Endothelial cell (in vitro differentiated cells): Measurements from ENCODE around the gene AK8. TPM values are rescaled to one million over a fixed set of nuclear protein-coding genes. Genes with fewer than 3 reads are reported as not detected.

Experiments
- DNase-seq: peaks from one replicate; pipeline ENCODE4 v3.0.0; 2021; ENCODE audit warnings: low spot score
- H3K27ac Mint-ChIP-seq: one replicate; pipeline ENCODE4 v1.8.0; 2021; ENCODE audit warnings: mixed read lengths, inconsistent platforms; ENCODE audit not compliant: unreplicated experiment
- H3K27me3 Mint-ChIP-seq: one replicate; pipeline ENCODE4 v1.8.0; 2021; ENCODE audit warnings: mild to moderate bottlenecking, moderate library complexity, mixed read lengths, inconsistent platforms; ENCODE audit not compliant: unreplicated experiment
- H3K36me3 Mint-ChIP-seq: one replicate; pipeline ENCODE4 v1.8.0; 2021; ENCODE audit warnings: mild to moderate bottlenecking, low read depth, mixed read lengths, inconsistent platforms; ENCODE audit not compliant: unreplicated experiment
- H3K4me1 Mint-ChIP-seq: one replicate; pipeline ENCODE4 v1.8.0; 2021; ENCODE audit warnings: mild to moderate bottlenecking, mixed read lengths, inconsistent platforms; ENCODE audit not compliant: unreplicated experiment
- H3K4me3 Mint-ChIP-seq: one replicate; pipeline ENCODE4 v1.8.0; 2021; ENCODE audit warnings: mild to moderate bottlenecking, mixed read lengths, inconsistent platforms; ENCODE audit not compliant: unreplicated experiment
- H3K9me3 Mint-ChIP-seq: one replicate; pipeline ENCODE4 v1.8.0; 2021; ENCODE audit warnings: mixed read lengths, inconsistent platforms; ENCODE audit not compliant: unreplicated experiment
- total RNA-seq: library from RNA; stranded (reverse); fragmentation: NEBNext Ultra II Directional; extraction: Animal tissue kit (Norgen Biotek cat#: 25700); gene quantifications from one replicate; pipeline ENCODE4 v1.2.1, GENCODE V29; 2021; ENCODE audit not compliant: unreplicated experiment
- TF ChIP-seq, protein P1 (sequence below): fragments of 200-600 bp; sonication (generic); IDR thresholded peaks from one replicate; pipeline ENCODE4 v1.5.0; 2021; ENCODE audit warnings: antibody characterized with exemption; ENCODE audit not compliant: unreplicated experiment

AK8 gene
- total RNA-seq, 1 donor from 2014 or later, result 2.0 TPM

DNA sequence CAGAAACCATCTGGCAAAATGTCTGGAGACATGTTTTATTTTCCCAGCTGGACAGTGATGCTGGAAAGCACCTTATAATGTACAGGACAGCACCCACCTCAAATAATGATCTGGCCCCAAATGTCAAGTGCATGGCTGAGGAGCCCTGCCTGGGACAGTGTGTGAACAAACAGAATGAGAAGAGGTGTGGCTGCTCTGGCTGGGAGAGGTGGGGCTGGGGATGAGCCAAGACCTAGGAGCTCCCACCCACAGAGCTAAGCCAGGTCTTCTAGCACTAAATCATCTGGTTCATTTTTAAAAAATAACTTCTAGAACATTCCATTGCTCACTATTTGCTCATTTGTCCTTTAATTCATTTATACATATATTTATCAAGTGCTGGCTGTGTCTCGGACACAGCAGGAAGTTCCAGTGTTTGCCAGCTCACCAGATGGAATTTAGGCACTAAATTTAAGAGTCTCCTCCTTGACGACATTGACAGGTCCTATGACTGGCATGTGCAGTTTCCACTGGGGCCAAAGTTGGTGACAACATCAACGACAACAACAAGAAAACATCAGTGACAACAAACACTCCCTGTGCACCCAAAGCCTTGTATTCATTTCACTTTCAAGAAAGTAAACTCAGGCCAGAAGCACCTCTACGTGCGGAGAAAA lies 148.7 kb downstream of the AK8 start:
- H3K27ac Mint-ChIP-seq, result no peak overlapping the region
- H3K4me1 Mint-ChIP-seq, result peaks cover 13% of the 10 kb centered on the region
- no peak for DNase-seq
- peaks cover 5% of the 10 kb centered on the region for H3K27me3 Mint-ChIP-seq
- no peaks in the 10 kb centered on the region for H3K9me3 Mint-ChIP-seq
- TF ChIP-seq, protein P1, sequence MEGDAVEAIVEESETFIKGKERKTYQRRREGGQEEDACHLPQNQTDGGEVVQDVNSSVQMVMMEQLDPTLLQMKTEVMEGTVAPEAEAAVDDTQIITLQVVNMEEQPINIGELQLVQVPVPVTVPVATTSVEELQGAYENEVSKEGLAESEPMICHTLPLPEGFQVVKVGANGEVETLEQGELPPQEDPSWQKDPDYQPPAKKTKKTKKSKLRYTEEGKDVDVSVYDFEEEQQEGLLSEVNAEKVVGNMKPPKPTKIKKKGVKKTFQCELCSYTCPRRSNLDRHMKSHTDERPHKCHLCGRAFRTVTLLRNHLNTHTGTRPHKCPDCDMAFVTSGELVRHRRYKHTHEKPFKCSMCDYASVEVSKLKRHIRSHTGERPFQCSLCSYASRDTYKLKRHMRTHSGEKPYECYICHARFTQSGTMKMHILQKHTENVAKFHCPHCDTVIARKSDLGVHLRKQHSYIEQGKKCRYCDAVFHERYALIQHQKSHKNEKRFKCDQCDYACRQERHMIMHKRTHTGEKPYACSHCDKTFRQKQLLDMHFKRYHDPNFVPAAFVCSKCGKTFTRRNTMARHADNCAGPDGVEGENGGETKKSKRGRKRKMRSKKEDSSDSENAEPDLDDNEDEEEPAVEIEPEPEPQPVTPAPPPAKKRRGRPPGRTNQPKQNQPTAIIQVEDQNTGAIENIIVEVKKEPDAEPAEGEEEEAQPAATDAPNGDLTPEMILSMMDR, result no peak
- no peaks in the 10 kb centered on the region for H3K36me3 Mint-ChIP-seq
- H3K4me3 Mint-ChIP-seq, result no peak overlapping the region

DNA sequence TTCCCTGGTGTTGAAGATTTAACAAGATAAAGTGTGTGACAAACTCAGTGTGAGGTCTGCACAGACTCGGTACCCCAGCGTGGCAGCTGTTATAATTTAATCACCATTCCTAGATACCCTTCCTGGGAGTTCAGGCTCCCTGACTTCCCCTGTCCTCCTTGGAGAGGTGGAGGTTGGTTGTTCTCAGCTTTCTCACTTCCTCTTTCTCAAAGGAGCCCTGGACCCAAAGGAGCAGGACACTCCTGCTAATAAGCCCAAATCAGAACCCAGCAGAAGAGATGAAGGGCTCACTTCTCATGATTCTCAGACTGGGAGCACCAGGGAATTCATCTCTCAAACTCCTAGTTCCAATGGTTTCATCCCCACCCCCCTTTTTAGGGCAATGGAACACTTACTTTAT lies 149.6 kb downstream of the AK8 start:
- Mint-ChIP-seq H3K9me3 (no peaks in the 10 kb centered on the region), H3K36me3 (no peaks in the 10 kb centered on the region), H3K4me3 (no peak overlapping the region), H3K4me1 (peaks cover 13% of the 10 kb centered on the region), H3K27me3 (peaks cover 5% of the 10 kb centered on the region), H3K27ac (no peak overlapping the region)
- DNase-seq, result no peak
- TF ChIP-seq, protein P1, result no peak

DNA sequence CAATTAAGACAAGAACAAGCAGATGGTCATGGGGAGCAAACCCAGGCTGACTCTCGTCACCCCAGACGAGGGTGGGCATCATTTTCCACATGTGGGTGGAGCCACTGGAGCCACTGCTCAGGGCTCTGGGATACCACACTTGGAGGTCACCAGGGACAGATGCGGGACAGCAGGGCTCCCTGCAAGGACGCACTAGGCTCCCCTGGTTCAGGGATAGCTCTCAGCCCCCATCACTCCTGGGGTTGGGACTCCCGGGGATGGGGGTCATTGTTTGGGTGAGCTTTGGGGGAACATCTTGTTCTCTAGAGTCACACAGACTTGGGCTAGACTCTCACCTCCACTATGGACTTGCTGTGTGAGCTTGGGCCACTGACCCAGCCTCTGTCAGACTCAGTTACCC lies 150.0 kb downstream of the AK8 start:
- Mint-ChIP-seq H3K4me3 (no peak overlapping the region), H3K27ac (no peak overlapping the region)

DNA sequence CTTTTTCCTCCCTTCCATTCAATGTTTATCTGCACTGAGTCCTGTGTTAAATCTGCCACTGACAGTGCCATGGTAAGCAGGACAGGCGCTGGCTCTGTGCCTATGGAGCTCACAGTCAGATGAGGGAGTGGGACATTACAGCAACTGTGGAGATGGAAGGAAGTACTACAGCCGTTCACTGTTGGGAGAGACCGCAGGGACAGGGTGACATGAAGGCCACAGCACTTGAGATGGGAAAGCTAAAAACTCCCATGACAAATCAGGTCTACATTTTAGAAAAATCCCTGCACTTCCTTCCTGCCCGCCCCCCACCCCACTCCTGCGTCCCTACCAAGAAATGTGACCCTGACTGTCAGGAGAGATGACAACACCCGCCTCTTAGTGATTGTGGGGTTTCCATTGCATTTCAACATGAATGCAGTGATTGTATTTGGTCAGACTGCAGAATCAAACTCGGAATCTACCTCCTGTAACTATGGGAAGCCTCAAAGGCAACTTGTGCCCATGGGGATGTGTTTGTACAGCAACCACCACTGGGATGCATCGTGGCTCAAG lies 151.4 kb downstream of the AK8 start:
- Mint-ChIP-seq H3K4me3 (no peak overlapping the region), H3K27ac (no peak overlapping the region), H3K9me3 (no peaks in the 10 kb centered on the region), H3K36me3 (no peaks in the 10 kb centered on the region), H3K4me1 (peaks cover 9% of the 10 kb centered on the region), H3K27me3 (peaks cover 5% of the 10 kb centered on the region)
- TF ChIP-seq, protein P1, result no peak
- DNase-seq, result no peak

More for the DNA sequence above, 150.0 kb downstream of the AK8 start:
- Mint-ChIP-seq H3K27me3 (peaks cover 5% of the 10 kb centered on the region), H3K36me3 (no peaks in the 10 kb centered on the region), H3K9me3 (no peaks in the 10 kb centered on the region), H3K4me1 (peaks cover 12% of the 10 kb centered on the region)
- TF ChIP-seq, protein P1, result no peak
- DNase-seq, result no peak

DNA sequence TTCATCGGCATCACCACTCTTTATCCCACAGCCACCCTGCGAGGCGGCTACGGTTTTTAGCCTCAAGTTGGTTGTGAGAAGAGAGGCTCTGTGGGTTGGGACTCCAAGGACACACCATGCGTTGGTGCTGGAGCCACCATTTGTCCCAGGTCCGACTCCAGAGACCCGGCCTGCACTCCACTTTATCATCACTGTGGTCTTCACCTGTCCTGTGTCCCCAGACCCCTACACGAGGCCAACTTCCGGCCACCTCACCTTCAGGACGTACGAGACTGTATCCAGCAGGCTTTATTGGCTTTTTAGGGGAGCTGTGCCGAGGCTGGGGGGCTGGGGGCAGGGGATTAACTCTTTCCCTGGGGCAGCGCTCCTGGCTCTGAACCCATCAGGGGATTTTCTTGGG lies 152.8 kb downstream of the AK8 start:
- H3K4me1 Mint-ChIP-seq, result peaks cover 9% of the 10 kb centered on the region
- H3K27ac Mint-ChIP-seq, result no peak overlapping the region
- no peaks in the 10 kb centered on the region for H3K36me3 Mint-ChIP-seq
- H3K4me3 Mint-ChIP-seq, result no peak overlapping the region
- TF ChIP-seq, protein P1, result no peak
- DNase-seq, result no peak
- H3K27me3 Mint-ChIP-seq, result peaks cover 5% of the 10 kb centered on the region
- H3K9me3 Mint-ChIP-seq, result no peaks in the 10 kb centered on the region
